Prostate gland (tissue), 2 donors: ENCODE results near the gene AOPEP.

Experiments
- POLR2AphosphoS5 ChIP-seq: sonication (generic); formaldehyde crosslinking; IDR thresholded peaks from one replicate; pipeline ENCODE4 v1.6.1; 2017; ENCODE audit warnings: antibody characterized with exemption
- TF ChIP-seq, protein P1 (sequence below), 4 experiments: fragments of 200-600 bp in 2 of 4; fragments of 450-650 bp in 2 of 4; sonication (generic) in 2 of 4; IDR thresholded peaks; 1 replicate in 3 of 4; 2 replicates in 1 of 4; pipeline ENCODE4 v1.5.1; 2016 to 2019; ENCODE audit warnings: antibody characterized with exemption in 4 of 4, mild to moderate bottlenecking in 2 of 4, moderate library complexity in 2 of 4

DNA sequence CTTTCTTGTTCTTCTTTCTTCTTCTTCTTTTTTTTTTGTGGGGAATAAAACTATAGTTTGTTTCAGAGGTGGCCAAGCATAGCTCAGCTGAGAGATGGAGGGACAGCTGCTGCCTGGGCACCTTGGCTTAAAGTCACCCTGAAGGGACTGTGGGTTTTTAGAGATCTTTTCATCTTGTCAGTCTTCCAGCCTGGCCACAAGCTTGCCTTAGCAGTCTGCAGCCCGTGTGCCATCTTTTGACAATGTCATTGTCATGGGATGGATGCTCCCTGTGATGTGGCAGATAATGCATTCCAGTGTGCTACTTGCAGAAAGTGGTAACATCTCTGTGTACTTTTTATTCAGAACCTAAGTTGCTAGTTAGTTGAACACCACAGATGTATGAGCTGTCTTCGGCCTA is 310.2 kb downstream of the AOPEP start:
- TF ChIP-seq, protein P1, sequence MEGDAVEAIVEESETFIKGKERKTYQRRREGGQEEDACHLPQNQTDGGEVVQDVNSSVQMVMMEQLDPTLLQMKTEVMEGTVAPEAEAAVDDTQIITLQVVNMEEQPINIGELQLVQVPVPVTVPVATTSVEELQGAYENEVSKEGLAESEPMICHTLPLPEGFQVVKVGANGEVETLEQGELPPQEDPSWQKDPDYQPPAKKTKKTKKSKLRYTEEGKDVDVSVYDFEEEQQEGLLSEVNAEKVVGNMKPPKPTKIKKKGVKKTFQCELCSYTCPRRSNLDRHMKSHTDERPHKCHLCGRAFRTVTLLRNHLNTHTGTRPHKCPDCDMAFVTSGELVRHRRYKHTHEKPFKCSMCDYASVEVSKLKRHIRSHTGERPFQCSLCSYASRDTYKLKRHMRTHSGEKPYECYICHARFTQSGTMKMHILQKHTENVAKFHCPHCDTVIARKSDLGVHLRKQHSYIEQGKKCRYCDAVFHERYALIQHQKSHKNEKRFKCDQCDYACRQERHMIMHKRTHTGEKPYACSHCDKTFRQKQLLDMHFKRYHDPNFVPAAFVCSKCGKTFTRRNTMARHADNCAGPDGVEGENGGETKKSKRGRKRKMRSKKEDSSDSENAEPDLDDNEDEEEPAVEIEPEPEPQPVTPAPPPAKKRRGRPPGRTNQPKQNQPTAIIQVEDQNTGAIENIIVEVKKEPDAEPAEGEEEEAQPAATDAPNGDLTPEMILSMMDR (IDR thresholded peaks at IDR 0.05), result no peak
- no peak for TF ChIP-seq POLR2AphosphoS5
